GM13977 (cell line): ENCODE data around the gene VPREB1.
"Not testable (repeated sequence)": the region's sequence is repeated elsewhere in the genome, so short reads cannot be mapped to it uniquely, and the experiment has no call there.

ENCODE experiments used
- DNase-seq: peaks from one replicate; pipeline ENCODE4 v3.0.0; 2012; ENCODE audit warnings: low spot score
- in situ Hi-C: fragments of 300-500 bp; cut with MboI; formaldehyde crosslinking; loops from one replicate; pipeline ENCODE4 v1.12.0; 2022; ENCODE audit warnings: low sequenced_read_pairs, low pct_unique_long_range_greater_than_20kb, mixed read lengths, inconsistent platforms; ENCODE audit not compliant: unreplicated experiment
- TF ChIP-seq, protein P1 (sequence below): IDR thresholded peaks from 2 replicates; pipeline ENCODE4 v1.5.1; 2012; ENCODE audit warnings: mild to moderate bottlenecking, control low read depth; ENCODE audit not compliant: insufficient read depth; ENCODE audit errors: extremely low read depth, missing control alignments

The VPREB1 gene

DNA sequence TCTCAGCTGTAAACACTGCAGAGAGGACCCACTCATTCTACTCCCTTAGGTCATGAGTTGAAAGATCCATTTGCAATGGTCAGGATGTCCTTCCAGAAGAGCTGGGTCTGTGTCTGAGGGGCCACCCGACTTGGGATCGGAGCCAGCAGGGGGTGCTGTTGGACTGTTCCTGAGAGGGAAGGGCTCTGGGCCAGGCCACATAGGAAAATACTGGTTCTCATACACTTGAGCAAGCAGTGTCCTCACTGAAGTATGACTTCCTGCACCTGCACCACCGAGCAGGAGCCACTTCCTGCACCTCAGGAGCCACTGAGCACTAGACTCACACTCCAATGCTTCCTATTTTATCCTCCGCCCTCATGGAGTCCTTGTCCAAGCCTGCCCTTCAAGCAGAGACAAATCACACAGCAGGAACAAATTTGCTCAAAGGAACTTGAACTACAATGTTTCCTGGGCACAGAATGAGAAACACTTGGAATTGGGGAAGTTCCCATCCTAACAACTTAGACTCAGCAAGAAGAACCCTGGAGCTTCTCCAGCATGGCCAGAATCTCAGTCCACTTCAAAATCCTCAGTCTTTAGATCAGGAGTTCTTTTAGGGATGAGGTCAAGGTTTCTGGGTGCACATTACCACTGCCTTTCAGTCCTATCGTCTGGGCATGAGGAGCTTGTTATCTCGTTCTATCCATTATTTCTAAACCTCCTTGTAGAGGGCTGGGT lies 36.6 kb upstream of the VPREB1 start:
- in situ Hi-C loops = loop anchor here (10.0 to 25.0 kb wide), 3 partner anchors 717 to 929 kb away; partner anchors contain the start of genes RAB36 and RSPH14
- TF ChIP-seq, protein P1, sequence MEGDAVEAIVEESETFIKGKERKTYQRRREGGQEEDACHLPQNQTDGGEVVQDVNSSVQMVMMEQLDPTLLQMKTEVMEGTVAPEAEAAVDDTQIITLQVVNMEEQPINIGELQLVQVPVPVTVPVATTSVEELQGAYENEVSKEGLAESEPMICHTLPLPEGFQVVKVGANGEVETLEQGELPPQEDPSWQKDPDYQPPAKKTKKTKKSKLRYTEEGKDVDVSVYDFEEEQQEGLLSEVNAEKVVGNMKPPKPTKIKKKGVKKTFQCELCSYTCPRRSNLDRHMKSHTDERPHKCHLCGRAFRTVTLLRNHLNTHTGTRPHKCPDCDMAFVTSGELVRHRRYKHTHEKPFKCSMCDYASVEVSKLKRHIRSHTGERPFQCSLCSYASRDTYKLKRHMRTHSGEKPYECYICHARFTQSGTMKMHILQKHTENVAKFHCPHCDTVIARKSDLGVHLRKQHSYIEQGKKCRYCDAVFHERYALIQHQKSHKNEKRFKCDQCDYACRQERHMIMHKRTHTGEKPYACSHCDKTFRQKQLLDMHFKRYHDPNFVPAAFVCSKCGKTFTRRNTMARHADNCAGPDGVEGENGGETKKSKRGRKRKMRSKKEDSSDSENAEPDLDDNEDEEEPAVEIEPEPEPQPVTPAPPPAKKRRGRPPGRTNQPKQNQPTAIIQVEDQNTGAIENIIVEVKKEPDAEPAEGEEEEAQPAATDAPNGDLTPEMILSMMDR = peak; percentile 93
- peak; percentile 92 for DNase-seq

DNA sequence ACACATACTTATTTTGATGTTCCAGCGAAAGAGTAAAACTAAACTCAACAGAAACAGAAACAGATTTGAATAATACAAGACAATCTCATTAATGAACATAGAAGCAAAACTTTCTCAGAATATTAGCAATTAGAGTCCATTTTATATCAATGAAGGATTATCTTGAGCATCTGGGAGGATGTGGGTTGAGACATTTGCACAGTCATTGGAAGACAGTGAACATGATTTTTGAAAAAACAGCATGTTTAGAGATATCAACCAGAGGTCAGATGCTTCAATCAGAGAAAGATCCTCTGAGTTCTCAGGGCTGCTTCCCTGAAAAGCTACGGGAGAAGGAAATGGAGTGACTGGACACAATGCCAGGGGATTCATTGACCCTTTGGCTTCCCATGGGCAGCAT lies 35.9 kb upstream of the VPREB1 start:
- TF ChIP-seq, protein P1 = no peak
- no peak for DNase-seq
- in situ Hi-C loops = loop anchor here (10.0 to 25.0 kb wide), 3 partner anchors 716 to 929 kb away; partner anchors contain the start of genes RAB36 and RSPH14

DNA sequence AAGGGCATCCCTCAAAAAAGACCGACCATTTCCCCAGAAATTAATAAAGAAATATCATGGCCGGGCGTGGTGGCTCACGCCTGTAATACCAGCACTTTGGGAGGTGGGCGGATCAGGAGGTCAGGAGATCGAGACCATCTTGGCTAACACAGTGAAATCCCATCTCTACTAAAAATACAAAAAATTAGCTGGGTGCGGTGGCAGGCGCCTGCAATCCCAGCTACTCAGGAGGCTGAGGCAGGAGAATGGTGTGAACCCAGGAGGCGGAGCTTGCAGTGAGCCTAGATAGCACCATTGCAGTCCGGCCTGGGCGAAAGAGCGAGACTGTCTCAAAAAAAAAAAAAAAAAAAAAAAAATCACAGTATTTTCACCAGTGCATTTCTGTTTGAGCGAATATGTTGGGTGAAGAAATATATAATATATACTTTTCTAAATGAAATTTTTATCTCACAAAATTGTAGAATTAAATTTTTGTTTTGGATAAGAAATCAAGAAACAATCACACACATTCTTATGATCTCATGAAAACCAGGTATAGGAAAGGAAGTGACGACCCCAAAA lies 35.4 kb upstream of the VPREB1 start:
- in situ Hi-C loops = loop anchor here (10.0 to 25.0 kb wide), 3 partner anchors 716 to 928 kb away; partner anchors contain the start of genes RAB36 and RSPH14
- not testable (repeated sequence) for DNase-seq

DNA sequence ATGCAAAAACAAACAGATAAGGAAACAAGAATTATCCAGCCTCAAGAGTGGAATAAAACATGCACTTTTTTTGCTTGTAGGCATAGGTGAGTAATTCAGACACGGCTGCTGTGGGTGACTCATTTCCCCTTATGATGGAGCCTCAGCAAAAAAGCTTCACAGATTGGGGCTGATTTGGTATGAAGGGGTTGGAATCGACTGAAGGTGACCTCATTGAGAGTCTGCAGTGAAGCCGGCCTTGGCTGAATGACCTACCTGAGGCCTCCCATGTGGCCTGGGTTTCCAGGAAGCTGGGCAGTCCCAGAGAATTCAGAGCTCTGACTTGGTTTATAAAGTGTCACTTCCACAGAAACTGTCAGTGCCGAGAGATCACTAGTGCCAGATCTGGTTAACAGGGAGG lies 34.2 kb upstream of the VPREB1 start:
- TF ChIP-seq, protein P1 = no peak
- peak; percentile 80 for DNase-seq
- in situ Hi-C loops = loop anchor here (25.0 kb wide), 1 partner anchor 927 kb away; the partner anchor contains the start of genes RAB36 and RSPH14

DNA sequence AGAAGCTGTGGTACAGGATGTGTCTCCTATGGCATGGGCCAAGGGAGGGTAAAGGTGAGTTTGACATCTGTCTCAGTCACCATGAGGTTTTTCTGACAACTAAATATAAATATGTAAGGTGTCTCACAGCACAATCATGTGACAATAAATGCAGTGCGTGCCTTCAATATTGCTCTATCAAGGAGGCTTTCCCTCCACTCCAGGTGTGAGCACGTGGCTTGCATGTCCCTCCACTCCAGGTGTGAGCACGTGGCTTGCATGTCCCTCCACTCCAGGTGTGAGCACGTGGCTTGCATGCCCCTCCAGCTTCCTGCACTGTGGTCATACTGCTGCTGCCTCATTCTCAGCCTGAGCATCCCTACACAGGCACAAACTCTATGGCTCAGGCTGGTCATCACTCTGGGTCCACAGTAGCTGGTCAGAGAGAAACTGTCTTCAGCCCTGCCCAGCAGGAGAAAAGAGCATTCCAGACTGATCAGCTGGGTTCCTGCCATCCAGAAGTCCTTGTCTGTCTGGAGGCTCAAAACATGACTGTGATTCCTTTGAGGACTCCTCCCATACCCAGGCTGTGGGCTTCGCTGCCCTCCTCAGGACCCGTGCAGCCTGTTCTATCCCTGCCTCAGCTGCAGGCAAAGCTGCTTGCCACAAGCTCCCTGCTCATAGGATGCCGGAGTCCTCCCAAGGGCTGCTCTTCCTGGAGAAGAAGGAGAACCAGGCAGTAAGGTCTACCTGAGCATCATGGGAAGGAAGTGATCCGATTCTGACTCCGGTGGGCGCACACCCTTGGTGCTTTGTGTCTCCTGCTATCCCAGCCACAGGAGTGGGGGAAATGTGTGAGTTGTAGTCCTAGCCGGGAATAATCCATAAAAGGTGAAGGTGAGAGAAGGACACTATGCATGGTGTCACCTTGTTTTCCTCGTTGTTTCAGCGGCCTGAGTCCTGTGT lies 33.4 kb upstream of the VPREB1 start:
- TF ChIP-seq, protein P1 = no peak
- DNase-seq = no peak
- in situ Hi-C loops = loop anchor here (25.0 kb wide), 1 partner anchor 926 kb away; the partner anchor contains the start of genes RAB36 and RSPH14

DNA sequence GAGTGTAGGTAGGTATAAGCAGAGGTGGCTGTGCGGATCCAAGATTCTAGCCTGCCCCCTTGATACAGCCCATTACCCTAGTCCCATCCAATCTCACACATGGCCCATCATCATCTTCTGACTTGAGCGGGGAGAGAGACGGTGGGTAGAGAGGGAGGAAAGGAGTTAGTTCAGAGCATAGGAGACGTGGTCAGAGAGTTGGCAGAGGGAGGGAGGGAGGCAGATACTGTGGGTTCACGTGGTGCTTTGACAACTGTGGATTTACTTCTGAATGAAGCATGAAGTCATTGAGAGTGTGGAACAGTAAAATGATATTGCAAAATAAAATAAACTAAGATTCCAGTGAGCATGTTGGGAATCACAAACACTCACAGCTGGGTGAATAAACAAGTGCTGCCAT lies 31.4 kb upstream of the VPREB1 start:
- in situ Hi-C loops = loop anchor here (25.0 kb wide), 1 partner anchor 924 kb away; the partner anchor contains the start of genes RAB36 and RSPH14
- DNase-seq = no peak
- TF ChIP-seq, protein P1 = no peak
